ENCODE data around the gene PHACTR4.
"Not testable (repeated sequence)": the region's sequence is repeated elsewhere in the genome, so short reads cannot be mapped to it uniquely, and the experiment has no call there.

Gene PHACTR4

GRCh38 chr1:28466226-28466778, 96.8 kb downstream of the PHACTR4 start:
- H3K4me3 ChIP-seq (ENCODE audit: low read depth, low read length) = no peak overlapping the region
- TF ChIP-seq CTCF (IDR thresholded peaks at IDR 0.05; ENCODE audit: borderline replicate concordance, insufficient read depth, low read depth, low read length) = no peak

GRCh38 chr1:28470146-28470545, 100.6 kb downstream of the PHACTR4 start:
- no peak overlapping the region for H3K4me3 ChIP-seq (ENCODE audit: low read depth, low read length)
- TF ChIP-seq CTCF (IDR thresholded peaks at IDR 0.05; ENCODE audit: borderline replicate concordance, insufficient read depth, low read depth, low read length) = no peak

- not testable (repeated sequence) for H3K4me3 ChIP-seq (ENCODE audit: low read depth, low read length)
Observed at GRCh38 chr1:28479497-28479896, 110.0 kb downstream of the PHACTR4 start.

GRCh38 chr1:28480308-28480707, 110.8 kb downstream of the PHACTR4 start:
- TF ChIP-seq CTCF (IDR thresholded peaks at IDR 0.05; ENCODE audit: borderline replicate concordance, insufficient read depth, low read depth, low read length) = no peak

GRCh38 chr1:28482138-28482537, 112.6 kb downstream of the PHACTR4 start:
- no peak overlapping the region for H3K4me3 ChIP-seq (ENCODE audit: low read depth, low read length)
- no peak for TF ChIP-seq CTCF (IDR thresholded peaks at IDR 0.05; ENCODE audit: borderline replicate concordance, insufficient read depth, low read depth, low read length)

More at GRCh38 chr1:28480308-28480707, 110.8 kb downstream of the PHACTR4 start:
- H3K4me3 ChIP-seq (ENCODE audit: low read depth, low read length) = no peak overlapping the region

GRCh38 chr1:28482702-28483101, 113.2 kb downstream of the PHACTR4 start:
- no peak for TF ChIP-seq CTCF (IDR thresholded peaks at IDR 0.05; ENCODE audit: borderline replicate concordance, insufficient read depth, low read depth, low read length)
- no peak overlapping the region for H3K4me3 ChIP-seq (ENCODE audit: low read depth, low read length)

- no peak overlapping the region for H3K4me3 ChIP-seq (ENCODE audit: low read depth, low read length)
- no peak for TF ChIP-seq CTCF (IDR thresholded peaks at IDR 0.05; ENCODE audit: borderline replicate concordance, insufficient read depth, low read depth, low read length)
Observed at GRCh38 chr1:28494737-28495136, 125.2 kb downstream of the PHACTR4 start.

- no peak for TF ChIP-seq CTCF (IDR thresholded peaks at IDR 0.05; ENCODE audit: borderline replicate concordance, insufficient read depth, low read depth, low read length)
- no peak overlapping the region for H3K4me3 ChIP-seq (ENCODE audit: low read depth, low read length)
Observed at GRCh38 chr1:28499553-28499952, 130.0 kb downstream of the PHACTR4 start.
